Measurements from ENCODE around the gene PRR5L. TPM values are rescaled to one million over a fixed set of nuclear protein-coding genes. Genes with fewer than 3 reads are reported as not detected.

The PRR5L gene
- total RNA-seq, 2 experiments from 2014 or later, result 7.0 to 8.1 TPM

- ATAC-seq (peak; percentile 65), DNase-seq (peak; percentile 70)
- POLR2A ChIA-PET, result interaction anchor here (1.1 kb wide), 1 partner anchor 33 kb away, joined by 3 read pairs; no protein-coding TSS in a partner anchor
- peak overlapping the region; percentile 79 for H3K27ac Mint-ChIP-seq
- CTCF ChIA-PET, result interaction anchor here (0.8 to 7.3 kb wide), 20 partner anchors 12 to 125 kb away, joined by 3 to 46 read pairs (median 3); partner anchors contain the start of gene COMMD9
- peak; percentile 67 for TF ChIP-seq CTCF (IDR thresholded peaks at IDR 0.05)
- intact Hi-C loops (cut with micrococcal nuclease), result no loop called here
- H3K27me3 Mint-ChIP-seq, result peaks cover 58% of the 10 kb centered on the region
- H3K9me3 Mint-ChIP-seq, result no peaks in the 10 kb centered on the region
- peaks cover 26% of the 10 kb centered on the region for H3K4me1 Mint-ChIP-seq (ENCODE audit: low read depth)
- H3K4me3 Mint-ChIP-seq, result peak overlapping the region; percentile 88
- peaks cover 6% of the 10 kb centered on the region for H3K36me3 Mint-ChIP-seq (ENCODE audit: low read depth)
These were observed 81.0 kb downstream of the PRR5L start for GRCh38 chr11:36376888-36377758.

- Mint-ChIP-seq H3K9me3 (no peaks in the 10 kb centered on the region), H3K4me3 (peak overlapping the region; percentile 88), H3K27ac (peak overlapping the region; percentile 60), H3K4me1 (ENCODE audit: low read depth) (peaks cover 26% of the 10 kb centered on the region), H3K27me3 (peaks cover 54% of the 10 kb centered on the region), H3K36me3 (ENCODE audit: low read depth) (peaks cover 6% of the 10 kb centered on the region)
- ATAC-seq (peak; percentile 48), DNase-seq (peak; percentile 23)
- ChIA-PET POLR2A (interaction anchor here (0.9 kb wide), 1 partner anchor 17 kb away, joined by 4 read pairs; no protein-coding TSS in a partner anchor), CTCF (interaction anchor here (0.5 to 7.3 kb wide), 12 partner anchors 11 to 268 kb away, joined by 3 to 46 read pairs (median 4); partner anchors contain the start of gene COMMD9)
- no peak for TF ChIP-seq CTCF (IDR thresholded peaks at IDR 0.05)
- intact Hi-C loops (cut with micrococcal nuclease), result no loop called here
These were observed 81.9 kb downstream of the PRR5L start for GRCh38 chr11:36377759-36378564.

GRCh38 chr11:36379653-36380052 lies 83.6 kb downstream of the PRR5L start:
- no peak for TF ChIP-seq CTCF (IDR thresholded peaks at IDR 0.05)
- CTCF ChIA-PET, result interaction anchor here (2.2 to 7.3 kb wide), 4 partner anchors 67 to 114 kb away, joined by 6 to 46 read pairs (median 8); partner anchors contain the start of gene COMMD9
- DNase-seq, result no peak
- intact Hi-C loops (cut with micrococcal nuclease), result no loop called here
- H3K4me1 Mint-ChIP-seq (ENCODE audit: low read depth), result peaks cover 26% of the 10 kb centered on the region
- H3K4me3 Mint-ChIP-seq, result peak overlapping the region; percentile 88
- H3K9me3 Mint-ChIP-seq, result no peaks in the 10 kb centered on the region
- ATAC-seq, result no peak
- H3K27ac Mint-ChIP-seq, result peak overlapping the region; percentile 70
- peaks cover 46% of the 10 kb centered on the region for H3K27me3 Mint-ChIP-seq
- POLR2A ChIA-PET, result interaction anchor here (0.6 to 1.0 kb wide), 2 partner anchors 16 to 57 kb away, joined by 3 to 4 read pairs; no protein-coding TSS in a partner anchor
- H3K36me3 Mint-ChIP-seq (ENCODE audit: low read depth), result peaks cover 6% of the 10 kb centered on the region

- peaks cover 43% of the 10 kb centered on the region for H3K27me3 Mint-ChIP-seq
- POLR2A ChIA-PET, result no interaction called here
- no peak for TF ChIP-seq CTCF (IDR thresholded peaks at IDR 0.05)
- H3K4me3 Mint-ChIP-seq, result peak overlapping the region; percentile 88
- H3K4me1 Mint-ChIP-seq (ENCODE audit: low read depth), result peaks cover 29% of the 10 kb centered on the region
- intact Hi-C loops (cut with micrococcal nuclease), result no loop called here
- H3K27ac Mint-ChIP-seq, result peak overlapping the region; percentile 34
- CTCF ChIA-PET, result interaction anchor here (0.8 to 7.3 kb wide), 8 partner anchors 16 to 113 kb away, joined by 3 to 46 read pairs (median 6); partner anchors contain the start of gene COMMD9
- DNase-seq (no peak), ATAC-seq (no peak)
- H3K36me3 Mint-ChIP-seq (ENCODE audit: low read depth), result peaks cover 6% of the 10 kb centered on the region
- no peaks in the 10 kb centered on the region for H3K9me3 Mint-ChIP-seq
These were observed 84.4 kb downstream of the PRR5L start for GRCh38 chr11:36380296-36381014.

All from activated CD8-positive, alpha-beta T cell treated with anti-CD3 and anti-CD28 coated beads for 36 hours (primary cell).